Caco-2 (cell line): ENCODE results near the gene BICD1. TPM values are rescaled to one million over a fixed set of nuclear protein-coding genes. Genes with fewer than 3 reads are reported as not detected.
"Not testable (repeated sequence)": the region's sequence is repeated elsewhere in the genome, so short reads cannot be mapped to it uniquely, and the experiment has no call there.

ENCODE experiments used
- BruUV-seq: library from RNA; stranded (reverse); fragments of 400-500 nt; replicated peaks from 2 replicates; lab custom pipeline; 2021; lab: Mats Ljungman, UMichigan
- CTCF ChIA-PET: fragments of 300-600 bp; sonication (Branson Sonifier 250); formaldehyde crosslinking; loops from one replicate; lab custom pipeline; 2022; ENCODE audit warnings: antibody characterized with exemption; lab: Charles Lee
- POLR2A ChIA-PET: fragments of 300-600 bp; sonication (Branson Sonifier 250); formaldehyde crosslinking; loops from one replicate; lab custom pipeline; 2022; ENCODE audit warnings: antibody characterized with exemption; lab: Charles Lee
- DNase-seq, 2 experiments: peaks; one replicate each; pipeline versions ENCODE4 v3.0.0 to v3.0.0-alpha.2; 2020 to 2022
- H3K27me3 ChIP-seq: replicated peaks from 2 replicates; pipeline ENCODE4 v1.6.0; 2011; ENCODE audit warnings: low read length; ENCODE audit not compliant: control insufficient read depth, insufficient read depth
- H3K36me3 ChIP-seq: 2 replicates; pipeline ENCODE4 v1.5.1; 2011; ENCODE audit warnings: low read length; ENCODE audit not compliant: control insufficient read depth, insufficient read depth
- H3K4me1 ChIP-seq: fragments of 250-450 bp; sonication (Bioruptor Pico); 2 replicates; pipeline ENCODE4 v1.5.1; 2020; ENCODE audit warnings: mild to moderate bottlenecking
- H3K4me3 ChIP-seq: 2 replicates; pipeline ENCODE4 v1.5.1; 2011; ENCODE audit warnings: low read depth, mild to moderate bottlenecking, control low read depth, low read length
- H3K9me3 ChIP-seq: fragments of 250-450 bp; sonication (Bioruptor Pico); 2 replicates; pipeline ENCODE4 v1.5.1; 2020; ENCODE audit warnings: mild to moderate bottlenecking, moderate library complexity
- H3K27ac Mint-ChIP-seq: one replicate; pipeline ENCODE4 v1.8.0; 2022; ENCODE audit warnings: mixed read lengths; ENCODE audit not compliant: unreplicated experiment
- H3K27me3 Mint-ChIP-seq: one replicate; pipeline ENCODE4 v1.8.0; 2022; ENCODE audit warnings: mixed read lengths; ENCODE audit not compliant: insufficient read depth, unreplicated experiment
- H3K36me3 Mint-ChIP-seq: one replicate; pipeline ENCODE4 v1.8.0; 2022; ENCODE audit warnings: mild to moderate bottlenecking, mixed read lengths; ENCODE audit not compliant: insufficient read depth, unreplicated experiment
- H3K4me1 Mint-ChIP-seq: one replicate; pipeline ENCODE4 v1.8.0; 2022; ENCODE audit warnings: low read depth, mixed read lengths; ENCODE audit not compliant: unreplicated experiment
- H3K4me3 Mint-ChIP-seq: one replicate; pipeline ENCODE4 v1.8.0; 2022; ENCODE audit warnings: mild to moderate bottlenecking, moderate library complexity, mixed read lengths; ENCODE audit not compliant: unreplicated experiment
- H3K9me3 Mint-ChIP-seq: one replicate; pipeline ENCODE4 v1.8.0; 2022; ENCODE audit warnings: mixed read lengths; ENCODE audit not compliant: unreplicated experiment
- intact Hi-C: fragments of 100-400 bp; cut with micrococcal nuclease; formaldehyde crosslinking; loops from one replicate; pipeline ENCODE4 v1.10.0; 2022; ENCODE audit not compliant: unreplicated experiment
- total RNA-seq: library from RNA; stranded (reverse); gene quantifications from 2 replicates; pipeline ENCODE4 v1.2.3, GENCODE V29; 2022
- TF ChIP-seq, protein P1 (sequence below), 2 experiments: fragments of 200-600 bp in 1 of 2; IDR thresholded peaks; 1 replicate in 1 of 2; 2 replicates in 1 of 2; pipeline versions ENCODE4 v1.5.1 to v1.8.0; 2011 to 2022; ENCODE audit warnings: antibody characterized with exemption in 1 of 2, control low read depth in 1 of 2, inconsistent platforms in 1 of 2, low read depth in 1 of 2, low read length in 1 of 2, mild to moderate bottlenecking in 1 of 2, moderate library complexity in 1 of 2; ENCODE audit not compliant: insufficient read depth in 1 of 2, severe bottlenecking in 1 of 2, unreplicated experiment in 1 of 2

BICD1 gene
- total RNA-seq, 1 experiment from 2014 or later, result 36.2 TPM

DNA sequence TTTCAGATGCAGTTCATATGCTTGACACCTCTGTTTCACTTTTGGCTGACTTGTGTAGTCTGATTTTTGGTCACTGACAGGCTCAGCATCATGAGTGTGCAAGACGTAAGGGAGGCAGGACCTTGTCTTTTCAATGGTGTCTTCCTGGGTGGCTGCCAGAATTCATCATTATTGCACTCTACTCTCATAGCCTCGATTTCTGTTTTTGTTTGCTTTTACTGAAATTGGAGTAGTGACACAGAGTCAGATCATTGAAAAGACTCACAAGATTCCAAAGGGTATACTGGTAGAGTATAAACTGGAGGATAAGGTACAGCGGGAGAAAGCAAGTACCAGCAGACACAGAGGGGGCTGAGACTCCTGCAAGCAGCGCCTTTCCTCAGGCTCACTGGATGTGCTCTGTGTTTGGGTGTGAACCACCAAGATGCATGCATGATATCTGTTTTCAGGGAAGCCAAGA is 166.4 kb downstream of the BICD1 start:
- no peak for DNase-seq
- ChIA-PET POLR2A (no interaction called here), CTCF (interaction anchor here (0.6 kb wide), 1 partner anchor 619 kb away, joined by 7 read pairs; no protein-coding TSS in a partner anchor)
- TF ChIP-seq, protein P1, sequence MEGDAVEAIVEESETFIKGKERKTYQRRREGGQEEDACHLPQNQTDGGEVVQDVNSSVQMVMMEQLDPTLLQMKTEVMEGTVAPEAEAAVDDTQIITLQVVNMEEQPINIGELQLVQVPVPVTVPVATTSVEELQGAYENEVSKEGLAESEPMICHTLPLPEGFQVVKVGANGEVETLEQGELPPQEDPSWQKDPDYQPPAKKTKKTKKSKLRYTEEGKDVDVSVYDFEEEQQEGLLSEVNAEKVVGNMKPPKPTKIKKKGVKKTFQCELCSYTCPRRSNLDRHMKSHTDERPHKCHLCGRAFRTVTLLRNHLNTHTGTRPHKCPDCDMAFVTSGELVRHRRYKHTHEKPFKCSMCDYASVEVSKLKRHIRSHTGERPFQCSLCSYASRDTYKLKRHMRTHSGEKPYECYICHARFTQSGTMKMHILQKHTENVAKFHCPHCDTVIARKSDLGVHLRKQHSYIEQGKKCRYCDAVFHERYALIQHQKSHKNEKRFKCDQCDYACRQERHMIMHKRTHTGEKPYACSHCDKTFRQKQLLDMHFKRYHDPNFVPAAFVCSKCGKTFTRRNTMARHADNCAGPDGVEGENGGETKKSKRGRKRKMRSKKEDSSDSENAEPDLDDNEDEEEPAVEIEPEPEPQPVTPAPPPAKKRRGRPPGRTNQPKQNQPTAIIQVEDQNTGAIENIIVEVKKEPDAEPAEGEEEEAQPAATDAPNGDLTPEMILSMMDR (IDR thresholded peaks at IDR 0.05; ENCODE audit: insufficient read depth in 1 of 2, low read depth in 1 of 2, low read length in 1 of 2, severe bottlenecking in 1 of 2, unreplicated experiment in 1 of 2), result no peak
- H3K27ac Mint-ChIP-seq, result peak overlapping the region; percentile 61
- H3K4me3 ChIP-seq, result no peak overlapping the region
- no peaks in the 10 kb centered on the region for H3K27me3 Mint-ChIP-seq
- H3K4me3 Mint-ChIP-seq, result peak overlapping the region; percentile 60
- peaks cover 46% of the 10 kb centered on the region for H3K4me1 Mint-ChIP-seq
- no peaks in the 10 kb centered on the region for H3K27me3 ChIP-seq
- intact Hi-C loops, result loop anchor here (10.0 kb wide), 2 partner anchors 308 to 498 kb away; no protein-coding TSS in a partner anchor
- H3K9me3 ChIP-seq, result no peaks in the 10 kb centered on the region; the same call in 1 of the 2 replicates
- H3K9me3 Mint-ChIP-seq, result peaks cover 5% of the 10 kb centered on the region
- H3K36me3 Mint-ChIP-seq, result no peaks in the 10 kb centered on the region
- no peaks in the 10 kb centered on the region for H3K36me3 ChIP-seq
- peaks cover 47% of the 10 kb centered on the region for H3K4me1 ChIP-seq
- BruUV-seq, result no TSS peak

- intact Hi-C loops, result loop anchor here (10.0 kb wide), 2 partner anchors 309 to 499 kb away; no protein-coding TSS in a partner anchor
- Mint-ChIP-seq H3K4me3 (peak overlapping the region; percentile 22), H3K27me3 (no peaks in the 10 kb centered on the region), H3K9me3 (peaks cover 6% of the 10 kb centered on the region), H3K4me1 (peaks cover 44% of the 10 kb centered on the region), H3K36me3 (no peaks in the 10 kb centered on the region), H3K27ac (peak overlapping the region; percentile 61)
- CTCF ChIA-PET, result no interaction called here
- no peak overlapping the region for H3K4me3 ChIP-seq
- POLR2A ChIA-PET, result interaction anchor here (0.6 kb wide), 1 partner anchor 558 kb away, joined by 5 read pairs; no protein-coding TSS in a partner anchor
- H3K36me3 ChIP-seq, result no peaks in the 10 kb centered on the region
- no TSS peak for BruUV-seq
- no peaks in the 10 kb centered on the region; the same call in 1 of the 2 replicates for H3K9me3 ChIP-seq
- H3K27me3 ChIP-seq, result no peaks in the 10 kb centered on the region
- TF ChIP-seq, protein P1 (IDR thresholded peaks at IDR 0.05; ENCODE audit: insufficient read depth in 1 of 2, low read depth in 1 of 2, low read length in 1 of 2, severe bottlenecking in 1 of 2, unreplicated experiment in 1 of 2), result no peak
- peaks cover 47% of the 10 kb centered on the region for H3K4me1 ChIP-seq
- peak in 1 of 2 experiments; percentile 35 for DNase-seq
Observed at GRCh38 chr12:32273712-32274111, 167.1 kb downstream of the BICD1 start.

- CTCF ChIA-PET, result no interaction called here
- TF ChIP-seq, protein P1 (IDR thresholded peaks at IDR 0.05; ENCODE audit: insufficient read depth in 1 of 2, low read depth in 1 of 2, low read length in 1 of 2, severe bottlenecking in 1 of 2, unreplicated experiment in 1 of 2), result no peak
- no peak overlapping the region for H3K4me3 Mint-ChIP-seq
- intact Hi-C loops, result loop anchor here (10.0 kb wide), 2 partner anchors 310 to 500 kb away; no protein-coding TSS in a partner anchor
- no peaks in the 10 kb centered on the region for H3K36me3 Mint-ChIP-seq
- BruUV-seq, result no TSS peak
- peaks cover 44% of the 10 kb centered on the region for H3K4me1 Mint-ChIP-seq
- H3K4me3 ChIP-seq, result no peak overlapping the region
- no peak for DNase-seq
- no peaks in the 10 kb centered on the region for H3K27me3 Mint-ChIP-seq
- H3K9me3 ChIP-seq, result no peaks in the 10 kb centered on the region; the same call in 1 of the 2 replicates
- H3K9me3 Mint-ChIP-seq, result peaks cover 6% of the 10 kb centered on the region
- H3K4me1 ChIP-seq, result peaks cover 47% of the 10 kb centered on the region
- no peaks in the 10 kb centered on the region for H3K36me3 ChIP-seq
- H3K27ac Mint-ChIP-seq, result no peak overlapping the region
- no peaks in the 10 kb centered on the region for H3K27me3 ChIP-seq
- POLR2A ChIA-PET, result no interaction called here
Observed at GRCh38 chr12:32274665-32275064, 168.0 kb downstream of the BICD1 start.

DNA sequence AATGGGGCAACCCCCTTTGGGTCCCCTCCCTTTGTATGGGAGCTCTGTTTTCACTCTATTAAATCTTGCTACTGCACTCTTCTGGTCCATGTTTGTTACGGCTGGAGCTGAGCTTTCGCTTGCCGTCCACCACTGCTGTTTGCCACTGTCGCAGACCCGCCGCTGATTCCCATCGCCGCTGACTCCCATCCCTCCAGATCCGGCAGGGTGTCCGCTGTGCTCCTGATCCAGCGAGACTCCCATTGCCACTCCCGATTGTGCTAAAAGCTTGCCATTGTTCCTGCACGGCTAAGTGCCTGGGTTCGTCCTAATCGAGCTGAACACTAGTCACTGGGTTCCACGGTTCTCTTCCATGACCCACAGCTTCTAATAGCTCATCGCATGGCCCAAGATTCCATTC is 168.9 kb downstream of the BICD1 start:
- H3K9me3 ChIP-seq, H3K36me3 Mint-ChIP-seq, DNase-seq, H3K27me3 Mint-ChIP-seq, POLR2A ChIA-PET, H3K27me3 ChIP-seq, H3K27ac Mint-ChIP-seq, BruUV-seq, H3K9me3 Mint-ChIP-seq, H3K4me3 Mint-ChIP-seq, H3K36me3 ChIP-seq, H3K4me3 ChIP-seq, CTCF ChIA-PET: not testable (repeated sequence)
- H3K4me1 ChIP-seq, result peaks cover 43% of the 10 kb centered on the region
- intact Hi-C loops, result loop anchor here (10.0 kb wide), 2 partner anchors 311 to 501 kb away; no protein-coding TSS in a partner anchor
- H3K4me1 Mint-ChIP-seq, result peaks cover 48% of the 10 kb centered on the region
